HG02678 (cell line): ENCODE results near the gene OGA.

Experiments
- ATAC-seq: cut with Tn5 transposase; IDR thresholded peaks from one replicate; pipeline ENCODE4 v1.9.1; 2021; ENCODE audit warnings: mild to moderate bottlenecking, moderate library complexity; ENCODE audit not compliant: unreplicated experiment

The OGA gene

DNA sequence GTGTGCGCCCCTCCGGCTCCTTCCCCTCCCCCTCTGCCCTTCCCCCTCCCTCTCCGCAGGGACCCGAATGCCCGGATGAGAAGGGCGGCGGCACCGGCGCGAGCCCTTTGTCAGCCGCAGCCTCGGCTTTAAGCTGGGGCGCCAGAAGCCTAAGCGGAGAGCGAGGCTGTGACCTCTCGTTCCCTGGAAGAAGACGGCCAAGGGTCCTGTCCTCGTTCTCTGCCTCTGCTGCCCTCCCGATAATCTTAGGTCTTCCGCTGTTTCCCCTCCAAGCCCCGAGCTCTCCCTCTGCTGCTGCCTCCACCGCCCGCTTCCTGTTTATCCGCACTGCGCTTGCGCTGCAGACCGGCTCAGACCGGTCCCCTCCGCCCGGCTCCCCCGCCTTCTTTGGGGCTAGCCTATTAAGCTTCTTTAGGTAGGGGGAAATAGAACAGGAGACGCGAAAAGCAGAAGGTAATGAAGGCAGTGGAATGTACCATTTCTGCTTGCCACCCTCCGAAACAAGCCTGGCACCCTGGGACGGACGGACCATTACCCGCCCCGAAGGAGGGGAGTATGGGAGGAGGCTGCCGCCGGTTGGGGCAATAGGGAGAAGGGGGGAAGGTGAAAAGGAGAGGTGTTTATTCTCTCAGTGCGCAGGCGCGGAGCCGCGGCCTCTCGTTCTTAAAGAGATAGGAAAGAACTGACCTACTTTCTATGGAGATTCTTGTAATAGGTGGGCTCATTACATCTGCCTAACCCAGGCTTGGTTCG lies at the start of gene OGA:
OGA (minus strand) TSS at position 326 of the 753 bp plus-strand sequence. CDS start 422 bp downstream, outside the sequence.
- ATAC-seq, result peak; percentile 86

DNA sequence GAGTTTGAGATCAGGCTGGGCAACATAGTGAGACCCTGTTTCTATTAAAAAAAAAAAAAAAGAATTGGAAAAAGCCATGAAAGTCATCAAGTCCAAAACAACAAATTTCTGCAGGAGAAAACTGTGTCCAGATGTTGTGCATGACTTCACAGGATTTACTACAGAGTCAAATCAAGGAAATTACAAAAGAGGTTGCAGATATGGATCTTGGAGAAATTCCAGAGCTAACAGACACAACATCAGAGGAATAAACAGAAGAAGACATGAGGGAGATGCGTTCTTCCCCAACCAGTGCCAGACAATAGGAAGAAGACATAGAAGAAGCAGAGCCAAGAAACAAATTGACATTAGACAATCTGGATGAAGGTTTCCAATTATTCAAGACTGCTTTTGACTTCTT lies 49.7 kb upstream of the OGA start:
- no peak for ATAC-seq

DNA sequence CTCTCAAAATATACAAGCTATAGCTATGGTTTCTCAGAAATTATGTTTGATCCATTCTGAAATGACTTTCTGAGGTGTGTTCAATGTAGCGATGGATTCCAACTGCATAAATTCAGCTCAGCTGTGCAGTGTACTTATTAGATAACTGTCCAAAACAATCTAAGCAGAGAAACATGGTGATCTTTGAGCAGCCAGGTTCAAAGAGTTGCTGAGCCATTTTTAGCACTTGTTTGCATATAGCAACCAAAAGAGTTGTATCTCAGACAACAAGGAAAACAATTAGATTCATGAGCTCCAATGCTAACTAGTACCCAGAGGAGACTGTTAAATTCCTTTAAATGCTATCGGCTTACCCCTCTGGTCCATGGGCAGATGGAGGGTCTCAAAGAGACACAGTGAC lies 41.3 kb upstream of the OGA start:
- ATAC-seq, result no peak

DNA sequence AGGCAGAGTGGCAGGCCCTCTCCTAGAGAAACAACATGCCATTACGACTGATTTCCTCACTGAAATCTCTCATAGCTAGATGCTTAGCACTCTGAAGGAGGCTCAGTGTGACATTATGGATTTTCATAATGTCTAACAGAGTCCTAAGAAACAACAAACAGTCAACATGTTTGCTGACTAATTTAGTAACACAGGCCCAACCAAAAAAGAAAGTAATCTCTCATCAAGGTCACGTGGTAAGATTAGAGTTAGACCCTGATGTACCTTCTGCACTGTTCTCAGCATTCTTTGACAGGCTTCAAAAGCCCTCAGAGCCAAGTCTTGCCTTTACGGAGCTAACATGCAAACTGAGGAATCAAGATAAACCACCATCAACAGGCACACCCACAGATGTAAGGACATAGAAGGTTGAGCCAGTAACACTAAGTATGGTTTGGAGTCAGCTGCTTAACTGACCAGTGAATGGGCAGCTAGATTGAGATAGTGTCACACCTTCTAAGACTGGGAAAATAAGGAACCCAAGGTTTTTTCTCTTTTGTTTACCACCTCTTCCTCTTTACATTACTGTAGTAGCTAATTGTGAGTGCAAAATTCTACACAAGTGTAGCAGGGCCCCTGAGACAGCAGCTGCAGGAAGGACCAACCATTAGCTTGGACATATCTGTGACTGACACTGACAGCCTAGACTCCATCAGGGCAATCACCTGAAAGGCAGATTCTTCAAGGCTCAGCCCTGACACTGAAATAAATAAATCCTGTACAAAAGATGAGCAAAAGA lies 40.7 kb upstream of the OGA start:
- ATAC-seq, result no peak

DNA sequence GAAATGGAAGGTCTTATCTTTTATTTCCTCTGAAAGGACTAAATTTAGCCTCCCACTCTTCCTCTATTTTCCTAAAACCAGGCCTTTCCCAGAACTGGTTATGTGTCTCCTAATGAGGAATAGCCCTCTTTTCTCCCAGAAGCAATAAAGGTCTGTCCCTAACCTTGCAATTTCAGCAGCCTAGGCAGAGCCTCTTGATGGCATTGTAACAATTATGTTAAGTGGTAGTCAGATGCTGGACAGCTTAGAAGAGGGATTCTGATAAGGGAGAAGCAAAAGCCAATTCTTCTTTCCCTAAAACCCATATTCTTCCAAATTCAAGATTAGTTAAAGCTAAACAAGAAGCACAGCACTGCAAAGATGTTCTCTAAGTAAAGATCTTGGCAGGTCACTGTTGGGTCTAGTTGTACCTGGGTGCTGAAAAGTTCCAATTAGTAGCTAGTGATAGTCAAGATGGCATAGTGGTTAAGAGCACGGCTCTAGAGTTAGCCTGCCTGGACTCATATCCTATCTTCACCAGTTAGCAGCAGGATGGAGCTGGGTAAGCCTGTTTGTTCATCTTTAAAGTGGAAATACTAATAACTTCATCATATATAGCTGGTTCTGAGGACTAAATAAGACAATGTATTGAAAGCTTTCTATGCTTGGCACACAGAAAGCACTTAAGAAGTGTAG lies 39.7 kb upstream of the OGA start:
- no peak for ATAC-seq

DNA sequence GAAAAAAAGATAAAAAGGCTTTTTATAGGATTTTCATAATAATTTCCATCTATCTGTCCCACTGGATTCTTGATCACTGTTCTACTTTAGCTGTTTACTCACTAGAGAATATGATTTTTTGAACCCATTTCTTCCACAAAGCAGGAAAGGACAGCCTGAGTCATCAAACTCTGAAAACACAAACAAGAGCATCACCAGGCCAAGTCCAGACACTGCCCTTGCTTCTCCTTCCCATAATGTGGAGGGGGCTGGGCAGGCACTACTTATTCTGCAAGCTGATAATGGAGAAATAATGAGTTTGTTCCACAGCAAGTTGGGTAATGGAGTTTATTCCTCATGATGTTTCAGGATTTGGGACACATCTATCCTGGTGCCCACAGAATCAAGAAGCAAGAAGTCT lies 38.4 kb upstream of the OGA start:
- ATAC-seq, result no peak

DNA sequence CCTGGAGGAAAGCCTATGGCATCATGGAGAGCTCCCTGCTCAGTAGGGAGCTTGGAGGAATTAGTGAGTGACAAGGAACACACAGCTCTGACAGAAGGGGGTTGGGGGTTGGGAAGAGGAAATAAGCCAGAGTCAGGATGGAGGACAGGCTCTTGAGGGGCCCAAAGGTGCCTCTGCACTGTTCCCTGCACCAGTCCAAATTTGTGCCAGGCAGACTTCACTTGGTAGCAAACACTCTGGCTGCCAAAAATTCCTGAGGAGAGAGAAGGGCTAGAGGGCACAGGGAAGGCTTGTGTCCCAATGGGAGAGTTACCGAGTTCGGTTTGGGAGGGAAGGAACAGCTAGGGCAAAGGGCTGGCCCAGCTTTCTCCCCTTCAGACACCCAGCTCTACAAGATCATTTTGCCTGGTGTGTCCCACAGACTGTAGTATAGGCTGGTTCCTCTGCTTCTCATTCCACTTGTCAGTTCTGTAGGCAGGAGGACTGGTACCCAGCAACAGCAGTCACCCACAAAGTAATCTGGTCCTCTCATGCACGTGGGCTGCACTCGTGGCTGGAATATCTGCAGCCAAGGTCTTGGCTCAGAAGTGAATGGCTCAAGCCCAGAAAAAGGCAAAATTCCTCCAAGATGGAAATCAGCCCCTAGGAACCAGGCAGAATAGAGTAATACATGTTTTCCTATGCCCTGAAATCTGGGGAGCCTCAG lies 33.3 kb upstream of the OGA start:
- ATAC-seq, result no peak

DNA sequence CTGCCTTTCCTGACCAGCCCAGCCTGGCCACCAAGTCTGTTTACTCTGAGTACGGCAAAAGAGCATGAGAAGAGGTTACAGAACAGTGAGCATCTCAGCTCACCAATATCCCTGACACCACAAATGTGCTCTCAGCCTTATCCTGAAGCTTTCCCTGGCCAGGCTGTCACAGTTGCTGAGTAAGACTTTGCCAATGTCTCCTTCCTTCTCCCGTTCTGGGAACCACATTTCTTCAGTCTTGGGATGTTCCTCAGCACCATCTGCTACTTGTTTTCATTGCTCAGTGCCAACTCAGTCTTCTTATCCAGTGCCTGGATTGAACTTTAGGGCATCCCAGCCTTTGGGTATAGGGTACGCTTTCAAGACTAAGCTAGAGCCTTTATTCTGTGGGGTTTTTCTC lies 32.5 kb upstream of the OGA start:
- ATAC-seq, result no peak

DNA sequence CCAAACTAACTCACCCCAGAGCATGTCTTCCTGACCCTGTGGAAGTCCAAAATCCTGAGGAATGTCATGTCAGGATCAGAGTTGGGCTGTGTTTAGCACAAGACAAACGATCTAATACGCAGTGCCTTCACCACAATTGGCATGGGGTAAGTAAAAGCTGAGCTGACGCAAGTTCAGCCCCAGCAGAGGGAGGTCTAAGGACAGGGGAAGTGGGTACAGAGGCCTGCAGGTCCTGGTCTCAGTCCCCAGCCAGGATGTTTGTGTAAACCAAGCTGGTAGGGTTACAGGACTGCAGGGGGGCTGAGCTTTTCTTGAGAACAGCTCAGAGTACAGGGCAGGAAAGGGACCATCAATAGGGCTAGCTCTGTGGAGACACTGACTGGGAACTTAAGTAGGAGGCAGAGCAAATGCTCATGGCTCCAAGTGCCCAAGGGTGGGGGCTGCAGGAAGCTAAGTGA lies 30.7 kb upstream of the OGA start:
- no peak for ATAC-seq

DNA sequence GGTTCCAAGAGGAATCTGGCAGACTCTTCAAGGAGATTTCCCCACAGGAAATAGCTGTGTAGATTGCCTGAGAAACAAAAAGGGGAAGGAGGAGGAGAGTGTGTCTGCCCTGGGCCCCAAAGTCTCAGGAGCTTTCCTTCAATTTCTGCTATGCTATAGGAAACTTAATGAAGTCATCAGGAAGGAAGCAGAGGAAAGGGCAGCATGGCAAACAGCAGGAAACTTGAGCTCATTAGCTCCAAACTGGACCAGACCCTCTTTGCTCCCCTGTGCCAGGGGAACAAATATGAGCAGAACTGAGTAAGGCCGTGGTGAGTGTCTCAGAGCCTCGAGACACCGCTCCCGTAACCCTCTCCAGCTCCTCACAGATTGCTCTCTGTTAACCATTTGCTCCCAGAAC lies 30.2 kb upstream of the OGA start:
- no peak for ATAC-seq

DNA sequence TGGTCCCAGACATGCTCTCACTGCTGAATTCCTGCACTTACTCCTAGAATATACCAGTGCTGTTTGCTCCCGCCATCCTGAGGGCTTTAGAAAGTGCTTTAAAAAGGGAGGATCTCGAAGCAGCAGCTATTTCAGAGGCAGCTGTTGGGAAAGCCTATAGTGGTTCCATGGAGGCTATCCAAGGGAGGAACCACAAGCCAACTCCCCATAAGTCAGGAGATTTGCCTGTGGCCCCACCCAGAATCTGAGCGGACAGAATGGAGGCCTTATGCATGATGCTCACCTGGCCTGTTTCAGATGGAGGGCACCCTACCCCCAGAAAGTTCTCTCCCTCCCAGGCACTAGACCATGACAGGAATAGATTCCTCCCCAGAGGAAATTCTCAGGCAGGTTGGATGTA lies 27.6 kb upstream of the OGA start:
- ATAC-seq, result no peak

DNA sequence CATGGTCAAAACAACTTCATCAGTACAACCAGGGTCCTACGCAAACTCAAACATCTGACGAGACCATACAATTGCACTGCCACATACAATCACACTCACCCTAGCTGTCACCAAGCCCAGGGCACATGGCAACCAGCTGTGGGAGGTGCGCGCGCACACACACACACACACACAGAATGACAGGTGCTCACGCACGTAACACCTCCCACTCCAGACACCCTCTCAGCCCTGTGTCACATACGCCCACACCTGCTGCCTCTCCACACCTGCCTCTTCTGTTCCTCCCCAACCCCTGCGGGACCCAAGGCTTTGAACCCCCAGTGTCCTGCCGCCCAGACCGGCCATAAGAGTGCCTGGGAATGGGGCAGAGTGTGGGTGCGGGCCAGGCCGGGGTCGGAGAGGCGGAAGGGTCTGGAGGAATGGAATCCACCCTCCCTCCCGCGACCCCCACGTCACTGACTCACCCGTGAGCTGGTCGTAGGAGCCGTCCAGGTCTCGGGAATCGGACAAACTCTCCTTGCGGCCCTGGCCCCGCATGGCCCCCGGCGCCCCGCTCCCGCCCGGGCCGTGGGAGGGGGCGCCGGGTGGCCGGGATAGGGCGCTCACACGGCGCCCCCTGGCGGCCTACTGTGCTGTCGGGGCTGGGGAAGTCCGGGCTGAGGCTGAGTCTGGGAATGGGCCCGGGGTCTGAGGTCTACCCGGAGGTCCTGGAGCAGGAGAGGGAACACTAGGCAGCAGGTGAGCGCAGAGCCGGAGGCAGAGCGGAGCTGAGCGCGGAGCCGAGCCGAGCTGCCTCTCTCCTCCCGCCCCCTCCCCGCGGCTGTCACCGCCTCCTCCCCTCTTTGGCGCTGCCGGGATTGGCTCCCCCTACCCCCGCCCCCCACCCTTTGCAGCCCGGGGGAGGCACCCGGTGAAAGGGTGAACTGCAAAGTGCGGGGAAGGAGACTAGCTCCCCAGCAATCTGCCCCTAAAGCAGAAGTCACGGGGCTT lies 25.1 kb upstream of the OGA start, which contains the start of gene KCNIP2:
KCNIP2 (minus strand) TSS at position 769 of the 990 bp plus-strand sequence; CDS start at position 537, 232 bp downstream.
- no peak for ATAC-seq

DNA sequence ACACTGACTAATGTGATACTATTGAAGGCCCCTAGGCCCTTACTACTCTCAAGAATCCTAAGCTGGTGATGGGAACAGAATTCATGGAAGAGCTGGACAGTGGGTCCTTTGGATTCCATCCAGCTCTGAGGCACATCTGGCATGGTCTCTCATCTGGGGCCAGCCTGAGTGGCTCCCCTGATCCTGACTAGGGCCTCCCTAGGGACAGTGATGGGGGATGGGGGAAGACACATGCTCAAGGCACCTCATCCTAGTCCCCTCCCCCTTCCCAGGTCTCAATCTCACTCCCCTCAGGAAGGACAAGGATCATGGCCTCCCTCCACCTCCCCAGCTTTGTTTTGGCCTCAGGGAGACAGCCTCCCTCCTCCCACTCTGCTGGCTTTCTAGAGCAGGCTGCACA lies 23.6 kb upstream of the OGA start:
- ATAC-seq, result no peak

DNA sequence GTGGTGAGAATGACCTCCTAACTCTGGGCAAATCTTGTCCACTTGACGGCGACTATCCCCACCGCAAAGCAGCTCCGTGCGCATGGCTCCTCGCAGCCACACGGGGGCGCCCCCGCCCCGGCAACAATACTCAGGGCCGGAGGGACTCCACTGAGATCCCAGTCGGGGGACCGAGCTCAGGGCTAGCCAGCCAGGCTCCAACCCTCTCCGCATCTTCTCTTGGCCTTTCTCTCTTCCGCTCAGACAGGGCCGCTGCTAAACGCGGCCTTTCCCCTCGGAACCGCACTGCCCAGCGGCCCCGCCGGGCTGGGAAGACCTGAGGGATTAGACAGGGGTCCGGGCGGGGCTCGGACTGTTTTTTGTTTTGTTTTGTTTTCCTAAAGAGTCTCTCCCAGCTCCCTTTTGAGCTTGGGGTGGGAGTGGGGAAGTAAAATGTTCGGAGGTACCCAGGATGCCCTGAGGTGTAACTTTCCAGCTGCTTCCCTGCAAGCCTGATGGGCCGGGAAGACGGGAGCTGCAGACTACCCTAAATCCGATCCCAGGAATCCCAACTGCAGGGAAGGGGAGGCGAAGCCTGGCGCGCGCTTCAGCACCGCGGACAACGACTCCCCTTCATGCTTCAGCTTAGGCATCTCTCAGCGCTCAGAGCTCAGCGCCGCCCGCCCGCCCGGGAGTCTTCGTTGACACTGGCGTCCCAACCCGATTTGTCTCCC lies 22.7 kb upstream of the OGA start:
- peak; percentile 75 for ATAC-seq

DNA sequence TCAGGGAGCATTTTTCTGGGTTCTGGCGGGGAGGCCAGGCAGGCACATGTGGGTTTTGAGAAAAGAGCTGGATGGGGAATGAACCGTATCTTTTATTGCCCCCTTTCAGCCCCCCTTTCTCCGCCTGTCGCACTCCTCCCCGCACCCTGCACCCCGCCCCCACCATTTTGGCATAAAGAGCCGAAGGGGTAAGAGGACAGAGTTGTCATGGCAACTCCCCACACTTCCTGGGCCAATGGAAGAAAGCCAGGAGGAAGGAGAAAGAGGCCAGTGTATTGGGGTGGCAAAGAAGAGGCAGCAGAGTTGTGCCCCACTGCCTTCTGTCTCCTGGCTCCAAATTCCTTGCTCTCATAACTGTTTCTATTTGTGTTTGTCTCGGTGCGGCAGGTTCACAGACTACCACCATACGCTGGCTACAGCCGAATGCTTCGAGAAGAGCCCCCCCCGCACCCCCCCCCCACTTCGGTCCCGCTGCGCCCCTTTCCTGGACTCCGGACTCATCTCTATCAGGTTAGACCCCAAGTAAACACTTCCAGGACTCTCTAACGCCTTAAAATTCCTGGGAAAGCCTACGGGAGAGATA lies 21.9 kb upstream of the OGA start:
- no peak for ATAC-seq

DNA sequence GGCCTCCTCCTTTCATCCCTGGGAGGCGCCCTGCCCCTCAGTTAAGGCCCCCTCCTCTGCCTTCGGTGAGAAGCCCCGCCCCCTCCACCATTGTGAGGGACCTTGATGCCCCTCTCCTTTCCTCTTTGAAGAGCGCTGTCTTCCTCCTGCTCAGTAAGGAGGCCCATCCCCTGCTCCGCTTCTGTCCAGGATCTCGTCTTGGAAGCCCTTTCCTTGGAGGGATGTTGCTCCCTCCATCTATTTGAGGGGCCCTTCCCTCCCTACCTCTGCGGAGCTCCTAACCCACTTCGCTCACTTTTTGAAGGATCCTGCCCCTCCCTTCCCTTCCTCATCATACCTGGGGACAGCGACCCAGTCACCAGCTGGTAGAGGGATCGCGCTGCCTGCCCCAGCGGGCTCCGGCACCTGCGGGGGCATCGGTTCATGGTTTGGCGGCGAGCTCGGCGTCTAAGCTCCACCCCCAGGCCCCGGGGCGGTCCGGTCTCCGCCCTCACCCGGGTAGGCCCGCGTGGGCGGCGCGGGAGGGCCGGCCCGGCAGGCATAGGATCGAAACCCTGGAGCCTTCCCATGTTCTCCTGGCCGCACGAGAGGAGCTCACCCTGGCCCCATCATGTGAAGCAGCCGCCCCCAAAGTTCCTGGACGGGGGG lies 21.3 kb upstream of the OGA start:
- no peak for ATAC-seq

DNA sequence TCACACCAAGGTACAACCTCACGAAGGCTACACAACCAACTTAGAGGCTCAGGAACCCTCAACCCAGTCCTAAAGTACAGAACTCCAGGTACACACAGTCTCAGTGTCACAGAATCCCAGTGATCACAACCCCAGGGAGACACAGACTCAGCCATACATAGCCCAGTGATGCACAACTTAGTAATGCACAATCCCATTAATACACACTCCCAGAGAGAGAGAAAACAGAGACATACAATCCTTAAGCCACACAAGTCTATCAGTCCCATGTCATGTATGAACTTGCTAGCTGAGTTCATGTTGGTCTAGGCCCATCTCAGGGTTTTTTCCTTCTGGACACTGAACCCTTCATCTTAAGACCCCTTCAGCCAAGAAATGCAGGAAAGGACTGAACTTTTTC lies 20.8 kb upstream of the OGA start:
- ATAC-seq, result no peak

DNA sequence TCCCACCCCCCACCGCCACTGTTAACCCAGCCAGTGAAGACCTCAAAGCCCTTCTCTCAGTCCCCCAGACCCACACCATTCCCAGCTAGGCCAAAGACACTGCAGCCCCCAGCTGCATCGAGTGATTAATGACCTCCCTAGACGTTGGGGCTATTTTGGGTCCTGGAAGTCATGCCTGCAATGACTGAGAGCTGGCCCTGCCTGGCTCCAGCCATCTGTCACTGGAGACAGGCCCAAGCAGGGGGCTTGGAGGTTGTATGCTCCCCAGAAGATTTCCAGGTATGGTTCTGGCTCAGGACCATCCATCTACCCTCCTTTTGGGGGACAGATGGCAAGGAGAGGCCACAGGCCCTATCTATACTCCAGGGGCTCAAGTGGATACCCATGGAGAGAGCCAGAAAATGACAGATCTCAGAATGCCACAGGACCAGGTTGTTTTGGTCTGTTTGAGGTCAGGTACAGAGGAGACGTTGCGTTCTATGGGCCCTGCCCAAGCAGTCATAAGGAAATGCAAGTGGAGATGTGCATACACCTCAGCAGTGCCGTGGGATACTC lies 20.2 kb upstream of the OGA start:
- ATAC-seq, result no peak
